HCT116 (cell line): ENCODE results near the gene PRR36. TPM values are rescaled to one million over a fixed set of nuclear protein-coding genes. Genes with fewer than 3 reads are reported as not detected.

Experiments used
- ATAC-seq: fragments of 200-7000 bp; cut with Tn5 transposase; 2 replicates; pipeline ENCODE4 v1.9.1; 2020; ENCODE audit warnings: mild to moderate bottlenecking, moderate library complexity
- BruUV-seq: library from RNA; stranded (reverse); fragments of 400-500 nt; replicated peaks from 2 replicates; lab custom pipeline; 2021; lab: Mats Ljungman, UMichigan
- CTCF ChIA-PET: fragments of 300-600 bp; sonication (Branson Sonifier 250); formaldehyde crosslinking; loops from one replicate; lab custom pipeline; 2021; ENCODE audit warnings: antibody characterized with exemption; lab: Charles Lee
- POLR2A ChIA-PET: fragments of 300-600, 350-600 bp; sonication (Branson Sonifier 250); formaldehyde crosslinking; loops from one replicate; lab custom pipeline; 2021; ENCODE audit warnings: antibody characterized with exemption; lab: Charles Lee
- RAD21 ChIA-PET, 2 experiments: fragments of 300-600 bp; sonication (Branson Sonifier 250); formaldehyde crosslinking; loops; one replicate each; lab custom pipeline; 2023; ENCODE audit warnings: low total read pairs in 2 of 2; ENCODE audit not compliant: uncharacterized antibody in 2 of 2, unreplicated experiment in 2 of 2, low non-redundant PET in 1 of 2; lab: Charles Lee
- DNase-seq: peaks from one replicate; pipeline ENCODE4 v3.0.0-alpha.2; 2010; ENCODE audit warnings: low read depth, low spot score
- H2AFZ ChIP-seq: fragments of 200-600 bp; shearing (Covaris generic), sonication (generic); 2 replicates; pipeline ENCODE4 v1.6.1; 2017; ENCODE audit warnings: low read depth, mixed run types, mixed read lengths, antibody characterized with exemption, low read length; ENCODE audit not compliant: poor library complexity, severe bottlenecking
- H3K27ac ChIP-seq: 2 replicates; pipeline ENCODE4 v1.5.1; 2012; ENCODE audit warnings: low read depth, low read length
- H3K27me3 ChIP-seq: fragments of 200-600 bp; sonication (generic); 2 replicates; pipeline ENCODE4 v1.6.1; 2016; ENCODE audit warnings: mixed run types, low read length, mixed read lengths; ENCODE audit not compliant: insufficient read depth
- H3K36me3 ChIP-seq, 2 experiments: fragments of 200-500 bp in 1 of 2; fragments of 200-600 bp in 1 of 2; sonication (Bioruptor generic) in 1 of 2; sonication (generic) in 1 of 2; 2 replicates each; pipeline versions ENCODE4 v1.5.1 to v1.6.1; 2014 to 2016; ENCODE audit warnings: low read length in 2 of 2, inconsistent platforms in 1 of 2, mixed read lengths in 1 of 2, mixed run types in 1 of 2; ENCODE audit not compliant: insufficient read depth in 2 of 2, control insufficient read depth in 1 of 2
- H3K4me1 ChIP-seq, 2 experiments: fragments of 200-600 bp in 1 of 2; sonication (generic) in 1 of 2; 2 replicates each; pipeline versions ENCODE4 v1.5.1 to v1.6.1; 2012 to 2017; ENCODE audit warnings: low read length in 2 of 2, inconsistent platforms in 1 of 2, mild to moderate bottlenecking in 1 of 2, mixed read lengths in 1 of 2, mixed run types in 1 of 2, moderate library complexity in 1 of 2; ENCODE audit not compliant: insufficient read depth in 2 of 2, control insufficient read depth in 1 of 2
- H3K4me2 ChIP-seq: fragments of 200-600 bp; sonication (generic); 2 replicates; pipeline ENCODE4 v1.6.1; 2017; ENCODE audit warnings: mixed run types, low read length, mixed read lengths
- H3K4me3 ChIP-seq, 2 experiments: fragments of 200-600 bp in 1 of 2; sonication (generic) in 1 of 2; replicated peaks in 1 of 2; 2 replicates each; pipeline ENCODE4 v1.5.1; 2011 to 2016; ENCODE audit warnings: low read length in 2 of 2, control low read depth in 1 of 2, low read depth in 1 of 2, mild to moderate bottlenecking in 1 of 2, mixed read lengths in 1 of 2, mixed run types in 1 of 2
- H3K79me2 ChIP-seq: fragments of 200-600 bp; sonication (generic); 2 replicates; pipeline ENCODE4 v1.6.1; 2017; ENCODE audit warnings: mild to moderate bottlenecking, mixed run types, low read length, moderate library complexity, mixed read lengths; ENCODE audit not compliant: insufficient read depth
- H3K9ac ChIP-seq: fragments of 200-600 bp; sonication (generic); 2 replicates; pipeline ENCODE4 v1.6.1; 2016; ENCODE audit warnings: low read length, mixed read lengths
- H3K9me2 ChIP-seq: fragments of 200-600 bp; sonication (generic), shearing (Covaris generic); 2 replicates; pipeline ENCODE4 v1.6.1; 2017; ENCODE audit warnings: mixed run types, mild to moderate bottlenecking, moderate library complexity; ENCODE audit not compliant: insufficient read depth
- H3K9me3 ChIP-seq, 2 experiments: fragments of 200-500 bp in 1 of 2; fragments of 200-600 bp in 1 of 2; sonication (Bioruptor generic) in 1 of 2; sonication (generic) in 1 of 2; 2 replicates each; pipeline ENCODE4 v1.6.1; 2014 to 2017; ENCODE audit warnings: low read length in 2 of 2, mixed read lengths in 2 of 2, inconsistent platforms in 1 of 2, low read depth in 1 of 2, mild to moderate bottlenecking in 1 of 2, mixed run types in 1 of 2, moderate library complexity in 1 of 2; ENCODE audit not compliant: control insufficient read depth in 1 of 2, insufficient read depth in 1 of 2
- H4K20me1 ChIP-seq: fragments of 200-600 bp; sonication (generic), shearing (Covaris generic); 2 replicates; pipeline ENCODE4 v1.6.1; 2017; ENCODE audit warnings: mixed run types, mild to moderate bottlenecking, moderate library complexity; ENCODE audit not compliant: insufficient read depth
- ATF3 ChIP-seq: IDR thresholded peaks from 2 replicates; pipeline ENCODE4 v1.6.1; 2012
- CBX3 ChIP-seq: IDR thresholded peaks from 2 replicates; pipeline ENCODE4 v1.6.1; 2012; ENCODE audit warnings: low read depth
- CTCF ChIP-seq, 3 experiments: fragments of 200-600 bp in 1 of 3; sonication (generic) in 1 of 3; IDR thresholded peaks in 2 of 3; conservative IDR thresholded peaks in 1 of 3; 2 replicates each; pipeline ENCODE4 v1.5.1; 2012 to 2017; ENCODE audit warnings: low read depth in 2 of 3, low read length in 2 of 3, antibody characterized with exemption in 1 of 3, borderline replicate concordance in 1 of 3, control low read depth in 1 of 3, mild to moderate bottlenecking in 1 of 3, mixed read lengths in 1 of 3, mixed run types in 1 of 3, moderate library complexity in 1 of 3; ENCODE audit not compliant: insufficient read depth in 1 of 3
- EZH2 ChIP-seq: fragments of 200-600 bp; sonication (generic); IDR thresholded peaks from 2 replicates; pipeline ENCODE4 v1.6.1; 2017; ENCODE audit warnings: antibody characterized with exemption, mixed run types
- MAX ChIP-seq: IDR thresholded peaks from 2 replicates; pipeline ENCODE4 v1.6.1; 2012
- POLR2A ChIP-seq: IDR thresholded peaks from 2 replicates; pipeline ENCODE4 v1.7.0; 2011; ENCODE audit warnings: borderline replicate concordance; ENCODE audit not compliant: insufficient read depth, insufficient read length; ENCODE audit errors: extremely low read depth
- POLR2AphosphoS5 ChIP-seq: IDR thresholded peaks from 2 replicates; pipeline ENCODE4 v1.6.1; 2011; ENCODE audit warnings: mild to moderate bottlenecking, low read depth, low read length, moderate library complexity
- RAD21 ChIP-seq: IDR thresholded peaks from 2 replicates; pipeline ENCODE4 v1.6.1; 2012; ENCODE audit warnings: low read depth, mild to moderate bottlenecking
- REST ChIP-seq: IDR thresholded peaks from 2 replicates; pipeline ENCODE4 v1.6.1; 2012; ENCODE audit warnings: low read depth
- SIN3A ChIP-seq: IDR thresholded peaks from 2 replicates; pipeline ENCODE4 v1.6.1; 2012; ENCODE audit warnings: low read depth
- SRF ChIP-seq: IDR thresholded peaks from 2 replicates; pipeline ENCODE4 v1.6.1; 2012; ENCODE audit warnings: low read depth
- TCF7L2 ChIP-seq: IDR thresholded peaks from 2 replicates; pipeline ENCODE4 v1.7.0; 2011; ENCODE audit warnings: borderline replicate concordance, inconsistent platforms; ENCODE audit not compliant: insufficient read depth, insufficient read length; ENCODE audit errors: extremely low read depth
- YY1 ChIP-seq: IDR thresholded peaks from 2 replicates; pipeline ENCODE4 v1.6.1; 2011; ENCODE audit warnings: low read length, low read depth, moderate library complexity, mild to moderate bottlenecking; ENCODE audit not compliant: insufficient replicate concordance; ENCODE audit errors: extremely low read depth
- ZNF274 ChIP-seq: fragments of 200-500 bp; sonication (Bioruptor generic); IDR thresholded peaks from 2 replicates; pipeline ENCODE4 v1.6.1; 2014; ENCODE audit warnings: mild to moderate bottlenecking, low read depth, low read length, inconsistent platforms
- intact Hi-C: fragments of 100-400 bp; cut with micrococcal nuclease; formaldehyde crosslinking; loops from 2 replicates; pipeline ENCODE4 v1.10.0; 2022
- total RNA-seq: library from RNA; stranded (reverse); gene quantifications from one replicate; pipeline ENCODE4 v1.2.1, GENCODE V29; 2021; ENCODE audit not compliant: unreplicated experiment

Gene PRR36
- total RNA-seq, 1 experiment from 2014 or later, result 7.5 TPM

- Histone ChIP-seq H3K9me2 (no peaks in the 10 kb centered on the region), H3K4me1 (peaks cover 37 to 47% of the 10 kb centered on the region in 2 experiments), H3K4me3 (peak overlapping the region; percentile 37 to 61), H3K9ac (peak overlapping the region; percentile 53), H3K36me3 (no peaks in the 10 kb centered on the region), H2AFZ (peak overlapping the region; percentile 20), H3K4me2 (peak overlapping the region; percentile 87), H3K27ac (peak overlapping the region; percentile 31), H3K79me2 (no peaks in the 10 kb centered on the region), H4K20me1 (no peaks in the 10 kb centered on the region), H3K9me3 (no peaks in the 10 kb centered on the region), H3K27me3 (no peaks in the 10 kb centered on the region)
- DNase-seq, result no peak
- ChIA-PET CTCF (no interaction called here), POLR2A (interaction anchor here (1.0 kb wide), 1 partner anchor 23 kb away, joined by 3 read pairs; no protein-coding TSS in a partner anchor), RAD21 (no interaction called here)
- TF ChIP-seq POLR2AphosphoS5 (peak; percentile 72), TCF7L2 (no peak)
- ATAC-seq, result no peak
- intact Hi-C loops, result no loop called here
- TSS peak; percentile 76 for BruUV-seq
Measured at GRCh38 chr19:7829166-7829520, 45.0 kb downstream of the PRR36 start.

- H3K36me3 ChIP-seq, result no peaks in the 10 kb centered on the region
- CTCF ChIA-PET, result no interaction called here
- H3K9me3 ChIP-seq, result peaks cover 0 to 1% of the 10 kb centered on the region in 2 experiments; a peak in 2 of 4 replicates
- no peak overlapping the region for H3K4me2 ChIP-seq
- RAD21 ChIA-PET, result no interaction called here
- H3K9ac ChIP-seq, result no peak overlapping the region
- H4K20me1 ChIP-seq, result no peaks in the 10 kb centered on the region
- intact Hi-C loops, result no loop called here
- H3K79me2 ChIP-seq, result no peaks in the 10 kb centered on the region
- H3K4me1 ChIP-seq, result peaks cover 2 to 4% of the 10 kb centered on the region in 2 experiments
- H3K27me3 ChIP-seq, result no peaks in the 10 kb centered on the region
- no peak overlapping the region for H2AFZ ChIP-seq
- H3K9me2 ChIP-seq, result no peaks in the 10 kb centered on the region
- H3K4me3 ChIP-seq, result no peak overlapping the region
- DNase-seq (no peak), ATAC-seq (no peak)
- POLR2A ChIA-PET, result no interaction called here
- BruUV-seq, result no TSS peak
- no peak overlapping the region for H3K27ac ChIP-seq
- no peak for TF ChIP-seq POLR2A
- TF ChIP-seq MAX, result no peak
- no peak for TF ChIP-seq SIN3A
- no peak for TF ChIP-seq ATF3
- no peak for TF ChIP-seq REST
- no peak for TF ChIP-seq SRF
- TF ChIP-seq CBX3, result no peak
- TF ChIP-seq EZH2, result no peak
- TF ChIP-seq YY1, result no peak
- TF ChIP-seq RAD21, result no peak
- no peak for TF ChIP-seq POLR2AphosphoS5
- no peak for TF ChIP-seq CTCF (IDR thresholded peaks at IDR 0.05 in 2 of 3, conservative IDR thresholded peaks at IDR 0.05 in 1 of 3; ENCODE audit: borderline replicate concordance in 1 of 3, insufficient read depth in 1 of 3, low read depth in 2 of 3, low read length in 2 of 3)
- TF ChIP-seq ZNF274, result no peak
Measured at GRCh38 chr19:7823686-7824301, 50.4 kb downstream of the PRR36 start.
